HG02840 (cell line): Measurements from ENCODE around the gene MARCHF2.

Experiments
- ATAC-seq: cut with Tn5 transposase; IDR thresholded peaks from one replicate; pipeline ENCODE4 v1.9.1; 2021; ENCODE audit warnings: mild to moderate bottlenecking, moderate library complexity, moderate number of reproducible peaks; ENCODE audit not compliant: unreplicated experiment, low FRiP score

The MARCHF2 gene

DNA sequence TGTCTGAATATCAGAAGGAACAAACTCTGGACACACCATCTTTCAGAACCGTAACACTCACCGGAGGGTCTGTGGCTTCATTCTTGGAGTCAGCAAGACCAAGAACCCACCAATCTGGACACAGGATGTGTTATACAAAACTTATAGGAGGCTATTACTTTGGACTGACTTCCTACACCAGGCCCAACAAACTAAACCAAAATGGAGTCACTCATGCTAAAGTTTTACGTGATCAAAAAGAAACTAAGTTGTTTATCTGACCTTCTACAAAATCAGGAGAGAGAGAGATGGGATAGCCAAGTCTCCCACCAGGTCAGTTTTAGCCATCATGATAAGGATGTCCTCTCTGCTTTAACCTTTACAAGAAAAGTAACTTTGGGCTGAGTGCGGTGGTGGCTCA lies 26.1 kb upstream of the MARCHF2 start:
- no peak for ATAC-seq

DNA sequence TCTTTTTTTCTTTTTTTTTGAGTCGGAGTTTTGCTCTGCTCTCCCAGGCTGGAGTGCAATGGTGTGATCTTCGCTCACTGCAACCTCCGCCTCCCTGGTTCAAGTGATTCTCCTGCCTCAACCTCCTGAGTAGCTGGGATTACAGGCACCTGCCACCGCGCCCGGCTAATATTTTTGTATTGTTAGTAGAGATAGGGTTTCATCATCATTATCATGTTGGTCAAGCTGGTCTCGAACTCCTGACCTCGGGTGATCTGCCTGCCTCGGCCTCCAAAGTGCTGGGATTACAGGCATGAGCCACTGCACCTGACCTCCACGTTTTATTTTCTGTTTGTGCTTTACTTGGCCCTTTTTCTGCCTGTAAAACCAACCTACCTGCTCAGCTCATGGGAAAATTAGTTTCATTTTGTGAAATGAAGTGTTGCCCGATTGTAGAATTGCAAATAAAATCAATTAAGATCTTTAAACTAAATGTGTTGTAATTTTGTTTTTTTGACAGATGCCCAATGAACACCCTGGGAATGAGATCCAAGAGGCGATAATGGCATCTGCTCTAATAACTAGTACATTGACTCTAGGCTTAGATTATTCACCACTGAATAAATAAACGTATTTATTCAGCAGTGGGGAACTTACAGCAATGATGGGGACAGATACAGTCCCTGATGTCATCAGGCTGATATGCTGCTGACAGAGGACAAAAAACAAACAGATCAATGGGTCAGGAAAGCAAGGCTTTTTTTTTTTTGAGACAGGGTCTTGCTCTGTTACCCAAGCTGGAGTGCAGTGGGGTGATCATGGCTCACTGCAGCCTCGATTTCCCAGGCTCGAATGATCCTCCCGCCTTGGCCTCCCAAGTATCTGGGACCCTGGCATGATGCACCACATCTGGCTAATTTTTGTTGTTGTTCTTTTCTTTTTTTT lies 25.2 kb upstream of the MARCHF2 start:
- ATAC-seq = no peak

DNA sequence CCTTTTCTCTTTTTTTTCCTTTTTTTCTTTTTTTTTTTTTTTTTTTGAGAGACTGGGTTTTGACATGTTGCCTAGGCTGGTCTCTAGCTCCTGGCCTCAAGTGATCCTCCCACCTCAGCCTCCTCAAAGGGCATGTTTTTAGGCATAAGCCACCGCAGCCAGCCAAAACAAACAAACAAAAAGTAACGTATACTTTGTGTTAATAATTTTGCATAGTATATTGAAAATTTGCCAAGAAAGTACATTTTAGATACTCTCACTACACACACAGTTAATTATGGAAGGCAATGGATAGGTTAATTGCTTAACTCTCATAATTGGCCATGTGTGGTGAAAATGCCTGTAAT lies 24.5 kb upstream of the MARCHF2 start:
- ATAC-seq = no peak

DNA sequence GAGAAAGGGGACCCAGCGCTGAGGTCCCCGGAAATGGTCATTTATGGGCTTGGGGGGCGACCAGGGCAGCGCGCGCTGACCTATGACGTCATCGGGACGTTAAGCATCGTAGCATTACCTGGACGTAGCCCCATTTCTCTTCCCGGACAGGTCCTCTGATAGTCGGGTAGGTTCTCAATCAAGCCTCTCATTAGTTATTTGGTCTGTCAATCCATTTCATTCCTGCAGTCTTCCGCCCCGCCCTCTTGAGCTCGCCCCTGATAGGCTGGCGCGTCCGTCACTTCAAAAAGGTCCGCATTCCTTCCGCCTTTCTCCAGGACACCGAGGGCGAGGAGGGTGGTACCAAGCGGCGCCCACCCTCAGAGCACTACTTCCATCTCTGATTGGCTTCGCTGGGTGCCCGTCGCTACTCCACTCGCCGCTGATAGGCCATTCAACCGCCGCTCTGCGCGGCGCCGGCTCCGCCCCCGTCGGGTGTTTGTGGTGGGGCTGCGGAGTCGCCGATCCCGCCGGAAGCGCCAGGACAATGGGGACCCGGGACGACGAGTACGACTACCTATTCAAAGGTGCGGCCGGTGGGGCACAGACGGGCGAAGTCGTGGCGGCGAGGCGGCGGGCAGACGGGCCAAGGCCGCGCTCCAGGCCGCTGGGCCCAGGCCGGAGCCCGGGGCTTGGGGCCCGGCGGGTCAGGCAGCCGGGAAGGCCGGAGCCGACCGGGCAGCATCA lies 23.1 kb upstream of the MARCHF2 start, which contains the start of gene RAB11B:
TSS of gene RAB11B (plus strand) at position 470 of the 726 bp plus-strand sequence. CDS start at position 527, 57 bp downstream.
- peak; percentile 92 for ATAC-seq

DNA sequence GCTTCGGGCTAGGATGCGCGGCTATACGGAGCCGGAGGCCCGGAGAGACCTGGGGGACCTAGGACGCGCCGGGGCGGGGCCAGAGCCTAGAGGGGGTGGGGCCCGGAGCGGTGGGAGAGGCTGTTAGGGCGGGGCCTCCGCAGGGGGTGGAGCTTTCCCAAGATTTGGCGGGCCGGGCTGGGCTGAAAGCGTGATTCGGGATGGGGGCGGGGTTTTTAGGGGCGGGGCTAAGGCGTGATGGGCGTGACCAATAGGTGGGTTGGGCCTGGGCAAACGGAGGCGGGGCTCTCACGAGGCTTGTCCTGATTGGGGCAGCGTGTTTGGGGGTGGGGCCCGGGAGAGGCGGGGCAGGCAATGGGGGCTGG lies 22.5 kb upstream of the MARCHF2 start:
- ATAC-seq = peak; percentile 46

DNA sequence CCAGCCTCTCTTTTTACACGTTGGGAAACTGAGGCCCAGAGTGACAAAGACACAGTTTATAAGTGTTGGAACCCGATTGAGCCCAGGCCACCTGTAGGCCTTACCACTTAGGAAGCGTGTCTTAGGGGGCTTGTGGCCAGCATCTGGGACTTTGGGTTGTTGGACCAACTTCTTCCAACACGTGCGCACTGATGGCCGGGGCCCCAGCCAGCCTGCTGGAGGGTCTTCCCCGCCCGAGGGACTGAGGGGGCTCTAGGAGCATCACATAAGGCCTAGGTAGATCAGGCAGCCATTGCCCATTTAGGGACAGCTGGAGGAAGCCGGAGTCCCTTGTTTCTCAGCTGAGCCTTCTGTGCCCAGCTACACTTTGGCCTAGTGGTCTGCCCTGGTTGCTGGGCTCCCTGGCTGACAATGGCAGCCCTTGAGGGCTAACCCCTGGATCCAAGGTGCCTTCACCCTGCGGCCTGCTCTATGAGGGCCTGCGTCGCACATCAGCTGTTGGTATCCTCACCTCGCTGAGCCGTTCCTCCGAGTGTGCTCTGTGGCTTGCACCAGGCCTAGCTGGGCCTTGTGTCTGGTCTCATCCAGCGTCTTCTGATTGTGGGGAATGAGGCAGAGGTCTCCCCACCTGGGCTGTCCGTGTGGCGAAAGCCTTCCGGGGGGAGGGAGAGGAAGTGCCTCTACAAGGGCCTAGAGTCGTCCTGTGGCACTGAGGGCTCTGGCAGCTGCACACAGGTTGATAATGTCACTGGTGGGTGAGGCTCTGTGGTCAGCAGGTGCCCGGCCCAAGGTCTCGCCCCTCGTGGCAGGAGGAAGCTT lies 21.7 kb upstream of the MARCHF2 start:
- no peak for ATAC-seq

DNA sequence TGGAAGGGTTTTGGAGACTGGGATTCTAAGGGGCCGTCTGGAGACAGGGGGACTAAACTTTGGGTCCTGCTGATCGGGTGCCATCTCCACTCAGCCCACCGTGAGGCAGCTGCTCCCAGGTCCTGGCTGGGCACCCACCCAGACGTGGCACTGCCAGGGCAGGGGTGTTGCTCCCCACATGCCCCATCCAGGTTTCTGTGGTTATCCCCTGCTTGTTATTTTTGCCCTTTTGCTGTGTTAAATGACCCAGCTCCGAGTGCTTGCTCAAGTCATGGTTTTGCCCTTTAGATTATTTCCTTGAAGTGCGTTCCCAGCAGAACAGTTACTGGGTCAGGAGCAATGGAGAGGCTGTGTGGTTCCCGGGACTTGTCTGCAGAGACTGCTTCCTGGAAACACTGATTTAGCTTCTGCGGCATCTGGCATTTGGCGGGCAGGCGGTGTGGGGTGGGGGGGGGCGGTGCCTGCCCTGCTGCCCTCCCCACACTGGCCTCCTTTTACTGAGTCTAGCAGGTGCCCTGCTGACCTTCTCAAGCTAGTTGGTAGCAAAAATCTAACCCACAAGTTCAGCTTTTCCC lies 21.0 kb upstream of the MARCHF2 start:
- no peak for ATAC-seq

DNA sequence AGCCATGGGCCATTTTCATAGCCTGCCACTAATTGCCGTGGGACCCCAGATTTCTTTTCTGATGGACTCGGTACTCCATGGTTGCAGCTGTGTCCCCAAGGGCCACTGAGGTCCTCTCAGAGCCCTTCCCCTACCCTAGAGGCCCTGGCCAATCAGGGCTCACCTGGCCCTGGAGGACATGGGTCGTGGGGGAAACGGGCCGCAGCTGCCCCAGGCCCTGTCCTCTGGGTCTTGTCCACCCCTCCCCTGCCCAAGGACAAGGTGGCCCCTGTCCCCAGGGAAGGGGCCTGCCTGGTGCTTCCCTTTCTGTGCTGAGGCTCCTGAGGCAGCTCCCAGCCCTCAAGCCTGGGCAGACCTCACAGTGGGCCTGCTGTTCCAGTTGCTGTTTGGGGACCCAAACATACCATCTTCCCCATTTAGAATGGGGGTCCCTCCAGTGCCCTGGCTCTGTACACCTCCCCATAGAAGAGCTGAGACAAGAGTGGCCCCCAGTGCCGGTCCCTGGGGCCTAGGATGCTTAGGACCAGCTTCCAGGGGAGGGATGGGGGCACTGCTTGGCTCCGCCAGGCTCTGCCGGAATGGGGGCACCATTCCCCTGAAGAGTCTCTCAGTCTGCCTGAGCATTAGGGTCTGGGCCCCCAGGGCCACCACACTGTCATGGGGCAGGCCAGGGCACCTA lies 19.8 kb upstream of the MARCHF2 start:
- no peak for ATAC-seq

DNA sequence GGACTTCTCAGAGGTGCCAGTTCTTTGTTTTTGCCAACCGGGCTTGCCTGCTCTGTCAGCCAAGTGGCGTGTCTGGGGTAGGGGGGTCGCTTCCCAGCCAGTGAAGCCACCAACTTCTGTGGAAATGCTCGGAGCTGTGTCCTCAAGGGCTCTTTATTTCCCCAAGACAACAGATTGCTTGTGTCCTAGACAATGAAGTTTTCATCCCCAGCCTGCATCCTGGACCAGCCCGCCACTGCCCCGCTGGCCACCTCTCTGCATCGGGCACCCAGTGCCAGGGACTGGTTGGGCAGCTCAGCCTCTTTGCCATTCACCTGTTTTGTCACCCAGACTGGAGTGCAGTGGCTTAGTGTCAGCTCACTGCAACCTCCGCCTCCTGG lies 19.2 kb upstream of the MARCHF2 start:
- no peak for ATAC-seq

DNA sequence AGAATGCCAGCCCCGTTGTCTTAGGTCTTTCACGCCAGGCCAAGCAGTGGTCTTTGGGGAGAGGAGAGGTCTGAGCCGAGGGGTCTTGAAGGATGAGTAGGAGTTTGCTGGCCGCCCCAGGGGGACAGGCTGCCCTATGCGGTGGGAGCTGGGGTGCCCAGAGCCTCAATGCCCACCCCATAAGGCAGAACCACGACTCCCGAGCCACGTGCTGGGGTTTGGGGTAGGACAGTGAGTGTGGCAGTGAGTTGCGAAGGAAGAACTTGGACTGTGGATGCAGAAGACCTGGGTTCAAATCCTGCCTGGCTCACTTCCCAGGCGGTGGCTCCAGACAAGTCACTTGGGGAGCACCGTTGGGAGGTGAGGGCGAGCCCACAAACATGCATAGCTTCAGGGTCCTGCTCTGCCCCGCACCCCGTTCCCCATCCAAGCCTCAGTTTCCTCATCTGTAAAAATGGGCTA lies 17.5 kb upstream of the MARCHF2 start:
- no peak for ATAC-seq

DNA sequence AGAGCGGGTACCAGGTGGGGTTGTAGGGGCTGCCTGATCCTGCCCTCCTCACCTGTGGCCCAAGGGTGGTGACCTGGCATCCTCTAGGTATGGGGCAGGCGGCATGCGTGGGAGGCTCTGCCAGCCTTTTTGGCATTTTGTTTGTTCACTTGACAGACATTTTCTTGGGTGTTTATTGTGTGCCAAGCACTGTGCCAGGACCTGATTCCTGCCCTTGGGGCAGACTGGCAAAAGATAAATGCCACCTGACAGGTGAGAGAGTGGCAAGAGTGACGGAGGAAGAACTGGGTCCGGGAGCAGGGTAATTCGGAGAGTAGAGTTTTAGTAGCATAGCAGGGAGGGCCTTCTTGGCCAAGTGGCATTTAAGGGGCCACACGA lies 16.9 kb upstream of the MARCHF2 start:
- no peak for ATAC-seq

DNA sequence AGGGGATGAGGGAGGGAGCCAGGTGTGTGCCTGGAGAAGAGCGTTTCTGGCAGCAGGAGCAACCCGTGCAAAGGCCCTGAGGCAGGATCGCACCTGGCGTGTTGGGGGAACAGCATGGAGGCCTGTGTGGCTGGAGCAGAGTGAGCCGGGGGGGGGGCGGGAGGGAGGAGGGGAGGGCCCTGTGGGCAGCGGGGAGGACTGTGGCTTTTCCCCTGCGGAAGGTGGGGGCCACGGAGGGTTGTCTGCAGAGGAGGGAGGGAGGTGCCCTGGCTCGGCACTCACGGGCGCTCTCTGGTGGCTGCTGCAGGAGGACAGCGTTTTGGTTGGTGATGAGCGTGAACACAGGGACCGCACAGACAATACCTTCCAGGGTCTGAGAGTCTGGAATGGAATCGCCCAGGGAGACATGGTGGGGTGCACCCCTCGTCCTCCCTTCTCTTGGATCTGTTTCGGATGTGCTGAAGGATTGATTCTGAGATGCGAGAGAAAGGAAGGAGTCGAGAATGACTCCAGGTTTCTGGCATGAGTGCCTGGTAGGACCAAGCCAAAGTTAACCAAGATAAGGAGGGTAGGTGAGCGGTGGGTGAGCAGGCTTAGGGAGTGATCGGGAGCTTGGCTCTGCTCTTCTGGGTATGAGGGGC lies 16.4 kb upstream of the MARCHF2 start:
- ATAC-seq = no peak

DNA sequence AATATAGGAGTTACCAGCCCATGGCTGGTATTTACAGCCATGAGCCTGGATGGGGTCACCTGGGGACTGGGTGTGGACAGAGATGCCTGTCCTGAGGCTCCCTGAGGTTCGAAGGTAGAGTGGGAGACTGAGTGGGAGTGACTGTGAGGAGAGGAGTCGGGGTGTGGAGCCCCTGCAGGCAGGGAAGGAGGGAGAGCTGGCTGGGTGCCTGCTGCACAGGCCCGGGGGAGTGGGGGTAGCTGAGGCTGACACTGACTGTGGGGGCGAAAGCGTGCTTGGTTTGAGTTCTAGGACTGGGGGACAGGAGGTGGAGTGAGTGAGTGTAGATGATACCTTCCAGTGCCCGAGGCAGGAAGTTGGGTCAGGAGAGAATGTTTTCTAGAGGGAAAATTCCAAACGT lies 15.8 kb upstream of the MARCHF2 start:
- ATAC-seq = no peak

DNA sequence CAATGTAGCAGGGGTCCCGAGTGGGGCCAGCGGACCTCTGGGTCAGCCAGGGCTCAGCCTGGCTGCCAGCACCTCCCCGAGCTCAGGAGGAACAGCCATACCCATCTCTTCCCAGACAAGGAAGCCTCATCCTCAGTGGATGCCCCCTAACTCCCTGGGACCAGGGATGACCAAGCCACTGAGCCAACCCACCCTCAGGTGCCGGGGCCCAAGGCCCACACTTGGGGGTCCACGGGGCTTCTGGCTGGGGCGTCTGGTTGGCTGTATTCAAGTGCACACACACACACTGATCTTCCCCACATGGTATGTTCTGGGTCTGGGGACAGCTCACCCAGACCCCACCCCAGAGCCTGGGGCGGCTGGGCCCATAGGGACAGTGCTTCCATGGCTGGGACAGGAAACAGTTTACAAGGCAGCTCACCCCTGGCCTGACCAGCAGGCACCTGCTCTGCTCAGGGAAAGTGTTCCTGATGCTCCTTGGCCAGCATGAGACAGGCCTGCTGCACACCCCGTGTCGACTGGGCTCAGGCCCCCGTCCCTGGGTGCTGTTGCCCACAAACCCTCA lies 15.3 kb upstream of the MARCHF2 start:
- no peak for ATAC-seq

DNA sequence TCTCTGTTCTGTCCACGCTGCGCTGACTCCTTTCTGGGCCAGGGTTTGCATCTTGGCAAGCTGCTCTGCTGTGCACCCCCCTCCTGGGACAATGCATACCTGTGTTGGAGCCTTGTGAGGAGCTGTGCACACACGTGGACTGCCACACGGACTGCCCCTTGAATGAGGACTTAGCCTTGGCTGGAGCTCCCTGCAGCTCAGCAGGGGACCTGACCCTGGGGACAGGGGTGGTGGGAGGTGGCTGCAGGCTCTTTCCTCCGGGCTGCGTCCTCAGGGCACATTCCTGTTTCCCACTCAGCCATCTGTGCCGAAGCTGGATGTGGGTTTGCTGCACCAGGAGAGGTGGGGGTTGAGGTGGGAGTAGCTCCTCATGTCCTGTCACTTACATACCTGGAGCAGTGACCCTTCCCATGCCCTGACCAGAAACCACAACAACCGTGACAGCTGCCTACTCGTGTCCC lies 14.8 kb upstream of the MARCHF2 start:
- no peak for ATAC-seq

DNA sequence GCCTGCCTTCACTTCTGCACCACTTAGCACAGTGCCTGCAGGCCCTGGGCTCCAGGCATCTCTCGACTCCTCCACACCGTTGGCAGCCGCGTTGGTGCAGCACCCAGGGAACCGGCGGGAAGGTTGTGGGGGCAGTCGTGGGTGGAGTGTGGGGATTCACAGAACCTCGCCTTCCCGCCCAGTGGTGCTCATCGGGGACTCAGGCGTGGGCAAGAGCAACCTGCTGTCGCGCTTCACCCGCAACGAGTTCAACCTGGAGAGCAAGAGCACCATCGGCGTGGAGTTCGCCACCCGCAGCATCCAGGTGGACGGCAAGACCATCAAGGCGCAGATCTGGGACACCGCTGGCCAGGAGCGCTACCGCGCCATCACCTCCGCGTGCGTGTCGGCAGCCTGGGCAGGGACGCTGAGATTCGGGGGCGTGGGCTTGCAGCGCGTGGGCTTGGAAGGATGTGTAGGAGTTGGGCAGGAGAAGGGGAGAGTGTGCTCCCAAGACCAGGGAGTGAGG lies 13.4 kb upstream of the MARCHF2 start:
- ATAC-seq = no peak

DNA sequence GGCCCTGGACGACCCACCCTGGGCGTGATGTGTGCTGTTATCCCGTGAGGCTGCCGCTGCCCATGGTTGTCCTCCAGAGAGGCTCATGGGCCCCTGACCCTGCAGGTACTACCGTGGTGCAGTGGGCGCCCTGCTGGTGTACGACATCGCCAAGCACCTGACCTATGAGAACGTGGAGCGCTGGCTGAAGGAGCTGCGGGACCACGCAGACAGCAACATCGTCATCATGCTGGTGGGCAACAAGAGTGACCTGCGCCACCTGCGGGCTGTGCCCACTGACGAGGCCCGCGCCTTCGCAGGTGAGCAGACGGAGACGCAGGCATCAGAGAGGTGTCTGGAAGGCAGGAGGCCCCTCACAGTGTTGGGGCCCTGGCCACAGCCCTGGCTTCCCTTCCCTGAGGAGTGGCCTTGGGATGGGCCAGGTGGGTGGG lies 11.1 kb upstream of the MARCHF2 start:
- ATAC-seq = no peak

DNA sequence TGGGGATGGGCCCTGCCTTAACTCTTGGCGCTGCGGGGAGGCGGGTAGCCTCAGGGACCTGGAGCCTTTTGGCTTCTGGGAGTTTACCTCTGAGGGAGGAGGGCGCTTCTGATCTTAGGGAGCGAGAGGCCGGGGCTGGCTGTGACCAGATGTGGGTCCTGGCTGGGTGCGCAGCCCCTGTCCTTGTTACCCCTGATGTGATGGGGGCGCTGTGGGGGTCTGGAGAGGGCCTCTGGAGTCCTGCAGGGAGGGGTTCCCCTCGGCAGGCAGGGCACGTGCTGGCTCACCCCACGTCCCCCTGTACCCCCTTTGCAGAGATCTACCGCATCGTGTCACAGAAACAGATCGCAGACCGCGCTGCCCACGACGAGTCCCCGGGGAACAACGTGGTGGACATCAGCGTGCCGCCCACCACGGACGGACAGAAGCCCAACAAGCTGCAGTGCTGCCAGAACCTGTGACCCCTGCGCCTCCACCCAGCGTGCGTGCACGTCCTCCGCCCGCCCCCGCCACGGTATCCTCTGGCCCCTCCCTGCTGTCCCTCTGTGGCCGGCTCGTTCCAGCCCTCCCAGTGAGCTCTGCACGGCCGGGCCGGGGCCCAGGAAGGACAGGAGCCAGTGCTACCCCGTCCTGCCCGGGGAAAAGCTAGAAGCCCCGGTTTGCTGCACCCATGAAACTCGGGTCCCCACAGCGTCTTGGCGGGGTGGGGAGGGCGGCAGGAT lies 9.8 kb upstream of the MARCHF2 start:
- ATAC-seq = no peak
